Pancreas (tissue), 10 donors: ENCODE measurements around the gene GPR18. TPM values are rescaled to one million over a fixed set of nuclear protein-coding genes. Genes with fewer than 3 reads are reported as not detected.
"Not testable (repeated sequence)": the region's sequence is repeated elsewhere in the genome, so short reads cannot be mapped to it uniquely, and the experiment has no call there.

ENCODE experiments used
- ATAC-seq, 4 donors: fragments of 200-7000 bp; cut with Tn5 transposase; one replicate each; pipeline versions ENCODE4 v1.8.0 to v1.9.1; 2020; ENCODE audit warnings: mild to moderate bottlenecking in 4 of 4, moderate library complexity in 4 of 4
- DNase-seq, 6 donors: peaks; one replicate each; pipeline ENCODE4 v3.0.0-alpha.2; 2020
- FAIRE-seq: peaks from 2 replicates; lab custom pipeline; 2012; peaks lifted over from hg19 to GRCh38; lab: Jason Lieb, UNC
- H3K27ac ChIP-seq, 4 donors: fragments of 200-600 bp; sonication (generic); 1 replicate in 3 of 4; 2 replicates in 1 of 4; pipeline versions ENCODE4 v1.5.0 to v1.8.0; 2020
- H3K27me3 ChIP-seq, 4 donors: fragments of 200-600 bp; one replicate each; pipeline ENCODE4 v1.8.0; 2021
- H3K36me3 ChIP-seq, 3 donors: fragments of 200-600 bp; sonication (generic) in 1 of 3; one replicate each; pipeline versions ENCODE4 v1.5.0 to v1.8.0; 2020 to 2021
- H3K4me1 ChIP-seq, 3 donors: fragments of 200-600 bp; one replicate each; pipeline ENCODE4 v1.8.0; 2021
- H3K4me3 ChIP-seq, 4 donors: fragments of 200-600 bp; sonication (generic) in 2 of 4; one replicate each; pipeline versions ENCODE4 v1.5.0 to v1.8.0; 2020 to 2021
- H3K9me3 ChIP-seq, 4 donors: fragments of 200-600 bp; one replicate each; pipeline ENCODE4 v1.8.0; 2021
- WGBS, 2 donors: extraction: QIAGEN DNeasy Blood & Tissue Kit; methylation state at CpG; one replicate each; pipeline ENCODE4 v1.1.7; 2013; 5-methylcytosine and 5-hydroxymethylcytosine counted together
- intact Hi-C, 3 donors: fragments of 100-400 bp; cut with DNase I; formaldehyde crosslinking; loops; one replicate each; pipeline versions ENCODE4 v1.11.1 to v1.14.2; 2022
- polyA plus RNA-seq, 2 donors: library from polyadenylated mRNA; stranded (reverse); fragments of 200-250 nt; gene quantifications; one replicate each; pipeline ENCODE4 v1.2.3, GENCODE V29; 2013
- total RNA-seq, 6 donors: library from RNA; stranded (reverse); fragmentation: NEBNext Ultra II Directional in 4 of 6; extraction: Animal tissue kit (Norgen Biotek cat#: 25700) in 4 of 6; gene quantifications; one replicate each; pipeline versions ENCODE4 v1.2.1 to v1.2.4, GENCODE V29; 2021 to 2023
- TF ChIP-seq, protein P1 (sequence below), 4 donors: fragments of 200-600 bp; sonication (generic) in 3 of 4; IDR thresholded peaks; one replicate each; pipeline versions ENCODE4 v1.5.0 to v1.8.0; 2021; ENCODE audit warnings: antibody characterized with exemption in 4 of 4
- donor health status: healthy with polysubstance abuse.
- donor health status: DM: no; HTN: no; CAD: no; lungs with moderate emphysema.
- donor health status: DM: no; HTN: no; CAD: no.
- donor health status: control.
- donor health status: control.
- donor health status: Bipolar disorder and iron deficiency.
- donor health status: DM: yes; HTN: yes; CAD: no.
- donor health status: DM: no; HTN: no; CAD: no.
- donor health status: DM: no; HTN: no; CAD: no.
- donor health status: DM: yes; HTN: yes; CAD: no.

The GPR18 gene
- total and polyA plus RNA-seq, 8 donors: 0.14 to 0.22 TPM; not detected in 6

DNA sequence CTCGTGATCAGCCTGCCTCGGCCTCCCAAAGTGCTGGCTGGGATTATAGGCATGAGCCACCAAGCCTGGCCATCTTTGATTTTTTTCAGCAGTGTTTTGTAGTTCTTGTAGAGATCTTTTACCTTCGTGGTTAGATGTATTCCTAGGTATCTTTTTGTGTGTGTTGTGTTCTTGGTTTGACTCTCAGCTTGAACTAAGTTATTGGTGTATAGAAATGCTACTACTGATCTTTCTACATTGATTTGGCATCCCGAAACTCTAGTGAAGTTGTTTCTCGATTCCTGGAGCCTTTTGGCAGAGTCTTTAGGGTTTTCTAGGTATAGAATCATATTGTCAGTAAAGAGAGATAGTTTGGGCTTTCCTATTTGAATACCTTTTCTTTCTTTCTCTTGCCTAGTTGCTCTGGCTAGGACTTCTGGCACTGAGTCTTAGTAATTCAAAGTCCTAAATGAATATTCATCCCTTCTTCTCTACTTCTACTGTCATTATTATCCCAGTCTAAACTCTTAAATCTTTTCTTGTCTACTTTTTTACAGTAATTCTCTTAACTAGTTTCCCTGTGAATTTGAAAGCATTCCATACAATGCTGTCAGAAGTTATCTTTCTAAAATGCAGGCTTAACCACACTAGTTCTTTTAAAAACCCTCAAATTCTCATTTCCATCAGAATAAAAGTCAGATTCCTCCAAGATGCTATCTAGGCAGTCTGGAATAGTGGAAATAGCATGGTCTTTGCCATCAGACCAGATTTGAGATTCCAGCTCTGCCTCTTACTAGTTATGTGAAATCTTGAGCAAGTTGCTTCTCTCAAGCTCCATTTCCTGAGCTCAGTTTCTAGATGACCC is 7.0 kb downstream of the GPR18 start:
- Histone ChIP-seq H3K27me3 (no peaks in the 10 kb centered on the region), H3K4me3 (no peak overlapping the region), H3K36me3 (no peaks in the 10 kb centered on the region), H3K9me3 (no peaks in the 10 kb centered on the region), H3K27ac (no peak overlapping the region), H3K4me1 (no peaks in the 10 kb centered on the region)
- TF ChIP-seq, protein P1, sequence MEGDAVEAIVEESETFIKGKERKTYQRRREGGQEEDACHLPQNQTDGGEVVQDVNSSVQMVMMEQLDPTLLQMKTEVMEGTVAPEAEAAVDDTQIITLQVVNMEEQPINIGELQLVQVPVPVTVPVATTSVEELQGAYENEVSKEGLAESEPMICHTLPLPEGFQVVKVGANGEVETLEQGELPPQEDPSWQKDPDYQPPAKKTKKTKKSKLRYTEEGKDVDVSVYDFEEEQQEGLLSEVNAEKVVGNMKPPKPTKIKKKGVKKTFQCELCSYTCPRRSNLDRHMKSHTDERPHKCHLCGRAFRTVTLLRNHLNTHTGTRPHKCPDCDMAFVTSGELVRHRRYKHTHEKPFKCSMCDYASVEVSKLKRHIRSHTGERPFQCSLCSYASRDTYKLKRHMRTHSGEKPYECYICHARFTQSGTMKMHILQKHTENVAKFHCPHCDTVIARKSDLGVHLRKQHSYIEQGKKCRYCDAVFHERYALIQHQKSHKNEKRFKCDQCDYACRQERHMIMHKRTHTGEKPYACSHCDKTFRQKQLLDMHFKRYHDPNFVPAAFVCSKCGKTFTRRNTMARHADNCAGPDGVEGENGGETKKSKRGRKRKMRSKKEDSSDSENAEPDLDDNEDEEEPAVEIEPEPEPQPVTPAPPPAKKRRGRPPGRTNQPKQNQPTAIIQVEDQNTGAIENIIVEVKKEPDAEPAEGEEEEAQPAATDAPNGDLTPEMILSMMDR (IDR thresholded peaks at IDR 0.05): no peak
- FAIRE-seq (no peak), DNase-seq (no peak), ATAC-seq (no peak)
- 87 to 96% methylated on average over 5 of the region's 5 CpGs for WGBS, 2 donors
- intact Hi-C loops: no loop called here

DNA sequence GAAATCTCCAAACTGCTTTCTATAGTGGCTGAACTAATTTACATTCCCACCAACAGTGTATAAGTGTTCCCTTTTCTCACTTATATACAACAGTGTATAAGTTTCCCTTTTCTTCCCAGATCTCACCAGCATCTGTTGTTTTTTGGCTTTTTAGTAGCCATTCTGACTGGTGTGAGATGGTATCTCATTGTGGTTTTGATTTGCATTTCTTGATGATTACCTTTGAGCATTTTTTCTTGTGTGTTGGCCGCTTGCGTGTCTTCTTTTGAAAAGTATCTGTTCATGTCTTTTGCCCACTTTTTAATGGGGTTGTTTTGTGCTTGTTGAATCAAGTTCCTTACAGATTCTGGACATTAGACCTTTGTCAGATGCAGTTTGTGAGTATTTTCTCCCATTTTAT is 8.6 kb downstream of the GPR18 start:
- FAIRE-seq, H3K9me3 ChIP-seq, H3K36me3 ChIP-seq, H3K27me3 ChIP-seq, DNase-seq, ATAC-seq, H3K4me1 ChIP-seq, H3K4me3 ChIP-seq, intact Hi-C loops, H3K27ac ChIP-seq: not testable (repeated sequence)
- WGBS, 2 donors: 98 to 100% methylated on average over 2 of the region's 2 CpGs

DNA sequence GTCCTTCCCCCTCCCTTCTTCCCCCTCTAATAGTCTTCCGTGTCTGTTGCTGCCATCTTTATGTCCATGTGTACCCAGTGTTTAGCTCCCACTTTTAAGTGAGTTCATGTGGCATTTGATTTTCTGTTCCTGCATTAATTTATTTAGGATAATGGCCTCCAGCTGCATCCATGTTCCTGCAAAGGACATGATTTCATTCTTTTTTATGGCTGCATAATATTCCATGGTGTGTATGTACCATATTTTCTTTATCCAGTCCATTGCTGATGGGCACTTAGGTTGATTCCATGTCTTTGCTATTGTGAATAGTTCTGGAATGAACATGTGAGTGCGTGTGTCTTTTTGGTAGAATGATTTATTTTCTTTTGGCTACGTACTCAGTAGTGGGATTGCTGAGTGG is 9.0 kb downstream of the GPR18 start:
- DNase-seq, H3K36me3 ChIP-seq, H3K4me3 ChIP-seq, ATAC-seq, H3K27ac ChIP-seq, FAIRE-seq, intact Hi-C loops, H3K27me3 ChIP-seq, H3K4me1 ChIP-seq, H3K9me3 ChIP-seq: not testable (repeated sequence)
- WGBS, 2 donors: 98 to 99% methylated on average over 3 of the region's 3 CpGs

DNA sequence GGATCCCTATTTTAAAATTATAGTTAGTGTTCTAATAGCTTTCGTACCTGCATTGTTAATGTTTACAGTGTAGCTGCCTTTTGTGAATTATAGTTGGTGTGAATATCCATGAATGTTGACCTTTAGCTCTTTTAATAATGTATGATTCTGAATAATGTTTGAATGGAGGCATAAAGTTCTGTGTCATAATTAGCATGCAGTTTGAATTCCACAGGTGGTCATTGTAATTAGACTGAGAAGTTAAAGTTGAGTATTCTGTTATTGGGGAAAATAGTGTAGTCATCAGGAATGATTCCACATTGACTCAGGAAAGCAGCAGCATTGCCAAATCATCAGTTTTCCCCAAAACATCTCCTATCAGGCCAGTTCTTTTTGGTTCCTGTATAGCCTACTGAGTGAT is 12.1 kb downstream of the GPR18 start:
- 95 to 96% methylated on average over 1 of the region's 1 CpG for WGBS, 2 donors
- intact Hi-C loops: no loop called here
- TF ChIP-seq, protein P1 (IDR thresholded peaks at IDR 0.05): no peak
- no peak overlapping the region for H3K4me3 ChIP-seq
- H3K36me3 ChIP-seq: no peaks in the 10 kb centered on the region
- H3K27ac ChIP-seq: no peak overlapping the region
- no peaks in the 10 kb centered on the region for H3K9me3 ChIP-seq
- no peaks in the 10 kb centered on the region for H3K27me3 ChIP-seq
- no peak for FAIRE-seq
- H3K4me1 ChIP-seq: no peaks in the 10 kb centered on the region
- no peak for DNase-seq
- no peak for ATAC-seq

DNA sequence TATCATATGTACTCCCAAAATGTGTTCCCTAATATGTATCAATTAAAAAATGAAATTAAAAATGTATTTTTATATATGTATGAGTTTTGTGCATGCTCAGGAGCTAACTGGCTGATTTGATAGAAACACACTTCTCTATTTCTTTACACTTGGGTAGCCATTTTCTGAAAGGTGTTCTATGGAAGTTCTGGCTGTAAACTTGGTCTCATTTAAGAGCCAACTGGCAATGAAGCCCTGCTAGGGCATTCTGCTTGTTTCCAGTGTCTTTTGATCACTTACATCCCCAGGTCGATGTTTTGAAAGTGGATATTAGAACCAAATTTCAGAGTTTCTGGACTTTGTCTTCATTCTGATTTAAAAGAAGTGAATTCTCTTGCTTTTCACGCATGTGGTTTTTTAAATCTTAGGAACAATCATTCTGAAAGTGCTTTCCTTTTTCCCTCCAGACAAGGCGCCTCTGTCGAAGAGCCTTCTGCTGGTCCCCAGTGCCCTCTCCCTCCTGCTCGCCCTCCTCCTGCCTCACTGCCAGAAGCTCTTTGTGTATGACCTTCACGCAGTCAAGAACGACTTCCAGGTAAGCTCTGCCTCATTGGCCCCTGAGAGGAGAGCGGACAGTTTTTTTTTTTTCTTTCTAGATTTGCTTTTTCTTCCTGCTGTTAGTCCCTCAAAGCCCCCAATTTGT is 20.1 kb downstream of the GPR18 start:
- TF ChIP-seq, protein P1 (IDR thresholded peaks at IDR 0.05): no peak
- Histone ChIP-seq H3K9me3 (no peaks in the 10 kb centered on the region), H3K27ac (peak overlapping the region in 2 of 4 donors; percentile 41 to 44), H3K36me3 (no peaks in the 10 kb centered on the region), H3K27me3 (no peaks in the 10 kb centered on the region), H3K4me3 (peak overlapping the region in 1 of 4 donors; percentile 15), H3K4me1 (no peaks in the 10 kb centered on the region)
- ATAC-seq (peak in 2 of 4 donors; percentile 56 to 74), DNase-seq (no peak), FAIRE-seq (no peak)
- 55 to 62% methylated on average over 8 of the region's 8 CpGs for WGBS, 2 donors
- intact Hi-C loops: no loop called here
